Adipocyte (in vitro differentiated cells): Measurements from ENCODE around the gene E4F1.

Experiments
- DNase-seq: peaks from one replicate; pipeline ENCODE4 v3.0.0-alpha.2; 2015; ENCODE audit warnings: low read depth
- H3K27me3 ChIP-seq: replicated peaks from 2 replicates; pipeline ENCODE4 v1.7.0; 2013; ENCODE audit warnings: mild to moderate bottlenecking, low read length, moderate library complexity; ENCODE audit not compliant: control insufficient read depth, insufficient read depth
- H3K36me3 ChIP-seq: 2 replicates; pipeline ENCODE4 v1.7.0; 2013; ENCODE audit warnings: low read length, mild to moderate bottlenecking, moderate library complexity; ENCODE audit not compliant: control insufficient read depth, insufficient read depth, severe bottlenecking
- H3K4me1 ChIP-seq: 2 replicates; pipeline ENCODE4 v1.7.0; 2013; ENCODE audit warnings: mild to moderate bottlenecking, low read length, moderate library complexity; ENCODE audit not compliant: control insufficient read depth, insufficient read depth
- H3K4me3 ChIP-seq: 2 replicates; pipeline ENCODE4 v1.7.0; 2013; ENCODE audit warnings: mild to moderate bottlenecking, low read length, moderate library complexity
- H3K9ac ChIP-seq: 2 replicates; pipeline ENCODE4 v1.7.0; 2013; ENCODE audit warnings: mild to moderate bottlenecking, low read length, moderate library complexity
- H3K9me3 ChIP-seq: 2 replicates; pipeline ENCODE4 v1.7.0; 2013; ENCODE audit warnings: mild to moderate bottlenecking, low read length, moderate library complexity; ENCODE audit not compliant: control insufficient read depth

E4F1 gene

DNA sequence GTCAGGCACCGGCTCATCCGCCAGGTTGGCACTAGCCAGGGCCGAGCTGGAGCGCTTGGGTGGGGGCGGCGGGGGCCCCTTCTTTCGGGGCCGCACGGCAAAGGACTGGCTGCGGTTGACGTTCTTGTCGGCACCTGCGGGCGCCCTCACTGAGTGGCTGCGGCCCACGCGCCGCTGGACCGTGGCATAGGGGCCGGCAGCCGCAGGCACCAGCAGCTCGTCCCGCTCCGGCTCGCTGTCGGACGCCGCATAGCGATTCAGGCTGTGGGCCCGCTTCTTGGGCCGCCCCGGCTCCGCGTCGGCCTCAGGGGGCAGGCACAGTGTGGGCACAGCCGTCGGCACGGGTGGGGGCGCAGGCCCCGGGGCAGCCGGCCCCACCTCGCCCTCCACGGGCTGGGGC is 42.9 kb upstream of the E4F1 start:
- no peaks in the 10 kb centered on the region for H3K4me1 ChIP-seq
- no peaks in the 10 kb centered on the region for H3K27me3 ChIP-seq
- H3K4me3 ChIP-seq, result no peak overlapping the region
- no peak overlapping the region for H3K9ac ChIP-seq
- no peaks in the 10 kb centered on the region for H3K9me3 ChIP-seq
- H3K36me3 ChIP-seq, result peaks cover 13% of the 10 kb centered on the region
- DNase-seq, result no peak

DNA sequence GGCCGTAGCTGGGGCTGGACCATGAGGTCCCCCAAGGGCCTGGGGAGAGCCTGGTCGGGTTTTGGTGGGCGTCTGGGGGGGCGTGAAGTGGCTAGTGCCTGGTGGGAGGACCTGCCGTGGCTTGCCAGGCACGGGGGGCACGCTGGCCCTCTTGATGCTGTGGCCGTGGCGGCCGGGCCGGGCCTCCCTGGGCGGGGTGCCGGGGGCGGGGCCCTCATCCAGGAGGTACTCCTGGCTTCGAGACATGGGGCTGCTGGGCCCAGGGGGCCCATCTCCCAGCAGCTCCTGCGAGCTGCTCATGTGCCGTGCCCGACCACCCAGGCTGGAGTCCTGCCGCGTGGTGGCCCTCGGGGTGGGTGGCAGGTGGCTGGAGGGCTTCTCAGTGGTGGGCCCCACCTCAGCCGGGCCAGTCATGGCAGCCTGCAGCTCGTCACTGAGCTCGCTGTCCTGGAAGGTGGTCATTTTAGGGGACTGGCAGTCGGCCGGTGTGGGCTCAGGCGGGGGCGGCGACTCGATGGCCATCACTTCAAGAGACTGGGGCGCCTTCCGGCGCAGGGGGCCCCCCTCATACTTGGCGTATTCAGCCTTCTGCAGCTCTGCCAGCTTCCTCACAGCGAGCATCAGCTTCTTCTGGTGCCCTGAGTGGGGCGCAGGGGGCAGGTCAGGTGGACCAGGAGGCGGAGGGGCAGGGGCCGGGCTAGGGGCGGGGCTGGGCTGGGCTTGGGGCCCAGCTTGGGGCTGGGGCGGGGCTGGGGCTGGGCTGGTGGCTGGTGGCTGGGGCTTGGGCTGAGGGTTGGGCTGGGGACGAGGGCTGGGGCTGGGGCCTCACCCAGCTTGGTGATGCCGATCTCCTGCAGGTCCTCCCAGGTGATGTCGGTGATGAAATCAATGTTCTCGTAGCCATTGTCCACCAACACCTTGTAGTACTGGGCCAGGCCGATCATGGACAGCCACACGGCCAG is 42.1 kb upstream of the E4F1 start:
- DNase-seq, result no peak
- Histone ChIP-seq H3K4me1 (no peaks in the 10 kb centered on the region), H3K36me3 (peaks cover 5% of the 10 kb centered on the region), H3K4me3 (no peak overlapping the region), H3K9ac (no peak overlapping the region), H3K9me3 (no peaks in the 10 kb centered on the region), H3K27me3 (no peaks in the 10 kb centered on the region)

DNA sequence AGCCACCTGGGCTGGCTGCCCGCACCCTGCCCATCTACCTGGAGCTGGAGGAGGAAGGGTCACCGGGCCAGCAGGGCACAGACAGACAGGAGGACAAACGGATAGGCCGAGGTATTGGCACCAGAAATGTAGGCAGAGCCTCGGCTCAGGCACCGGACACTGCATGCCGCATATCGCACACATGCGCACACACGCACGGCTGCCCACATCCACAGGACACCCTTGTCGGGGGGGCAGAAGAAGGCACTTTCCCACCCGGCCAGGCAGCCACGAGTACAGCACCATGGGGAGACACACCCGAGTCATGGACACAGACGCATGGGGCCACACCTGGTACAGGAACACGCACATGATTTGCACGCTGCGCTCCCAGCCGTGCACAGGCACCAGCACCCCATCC is 41.4 kb upstream of the E4F1 start:
- H3K36me3 ChIP-seq, result peaks cover 3% of the 10 kb centered on the region
- no peaks in the 10 kb centered on the region for H3K27me3 ChIP-seq
- no peaks in the 10 kb centered on the region for H3K9me3 ChIP-seq
- no peak overlapping the region for H3K9ac ChIP-seq
- H3K4me3 ChIP-seq, result no peak overlapping the region
- DNase-seq, result no peak
- H3K4me1 ChIP-seq, result no peaks in the 10 kb centered on the region

DNA sequence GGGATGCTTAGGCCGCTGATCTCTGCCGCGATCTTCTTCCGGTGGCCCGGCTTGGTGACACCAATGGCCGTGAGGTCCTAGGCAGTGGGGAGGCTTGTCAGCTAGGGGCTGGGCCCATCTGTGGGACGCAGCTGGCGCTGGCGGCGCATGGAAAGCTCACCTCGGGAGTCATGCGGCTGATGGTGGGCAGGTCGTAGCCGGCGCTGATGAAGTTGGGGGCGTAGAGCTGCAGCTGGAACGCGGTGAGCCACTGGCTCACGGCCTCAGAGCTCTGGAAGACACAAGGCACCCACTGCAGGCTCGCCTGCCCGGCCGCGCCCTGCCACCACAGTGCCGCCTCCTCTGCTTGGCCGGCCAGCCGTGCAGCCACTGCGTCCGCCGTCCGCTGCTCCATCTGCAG is 39.7 kb upstream of the E4F1 start:
- no peaks in the 10 kb centered on the region for H3K27me3 ChIP-seq
- H3K4me1 ChIP-seq, result no peaks in the 10 kb centered on the region
- H3K9me3 ChIP-seq, result no peaks in the 10 kb centered on the region
- H3K9ac ChIP-seq, result no peak overlapping the region
- H3K4me3 ChIP-seq, result no peak overlapping the region
- no peaks in the 10 kb centered on the region for H3K36me3 ChIP-seq
- no peak for DNase-seq

DNA sequence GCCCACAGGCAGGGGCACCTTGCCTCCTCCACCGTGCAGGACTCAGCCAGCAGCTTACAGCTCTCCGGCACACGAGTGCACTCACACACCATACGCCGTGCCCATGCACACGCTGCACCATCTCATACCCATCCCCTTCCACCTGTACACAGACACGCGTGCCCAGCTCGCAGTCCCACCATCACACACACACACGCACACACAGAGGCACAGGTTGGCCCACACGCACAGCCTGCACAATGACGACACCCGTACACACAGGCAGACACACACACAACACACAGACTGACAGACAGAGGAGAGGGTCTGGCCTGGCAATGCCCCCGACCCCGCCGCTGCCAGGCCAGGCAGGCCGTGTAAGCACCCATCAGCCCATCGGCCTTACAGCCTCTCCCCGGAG is 39.0 kb upstream of the E4F1 start:
- no peak overlapping the region for H3K9ac ChIP-seq
- no peak overlapping the region for H3K4me3 ChIP-seq

DNA sequence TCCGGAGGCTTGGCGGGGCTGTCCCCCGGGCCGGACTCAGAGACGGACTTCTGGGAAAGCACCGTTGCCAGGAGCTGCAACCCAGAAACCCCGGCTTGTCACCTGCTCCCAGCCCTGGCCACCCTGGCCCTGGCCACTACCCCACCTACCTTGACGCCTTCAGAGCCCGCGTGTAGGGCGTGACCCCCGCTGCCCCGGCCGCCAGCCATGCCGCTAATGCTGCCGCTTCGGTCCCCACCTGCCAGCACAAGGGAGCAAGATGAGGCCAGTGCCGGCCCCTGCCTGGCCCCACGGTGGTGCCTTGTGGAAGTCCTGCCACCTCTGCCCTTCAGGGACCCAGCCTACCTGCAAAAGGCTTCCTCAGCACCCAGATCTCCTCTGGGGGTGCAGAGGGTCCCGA is 38.4 kb upstream of the E4F1 start:
- no peak overlapping the region for H3K4me3 ChIP-seq
- DNase-seq, result no peak
- H3K27me3 ChIP-seq, result no peaks in the 10 kb centered on the region
- no peaks in the 10 kb centered on the region for H3K9me3 ChIP-seq
- no peaks in the 10 kb centered on the region for H3K36me3 ChIP-seq
- no peaks in the 10 kb centered on the region for H3K4me1 ChIP-seq
- H3K9ac ChIP-seq, result no peak overlapping the region

More for the DNA sequence above, 39.0 kb upstream of the E4F1 start:
- no peaks in the 10 kb centered on the region for H3K4me1 ChIP-seq
- H3K27me3 ChIP-seq, result no peaks in the 10 kb centered on the region
- H3K36me3 ChIP-seq, result no peaks in the 10 kb centered on the region
- H3K9me3 ChIP-seq, result no peaks in the 10 kb centered on the region
- no peak for DNase-seq

DNA sequence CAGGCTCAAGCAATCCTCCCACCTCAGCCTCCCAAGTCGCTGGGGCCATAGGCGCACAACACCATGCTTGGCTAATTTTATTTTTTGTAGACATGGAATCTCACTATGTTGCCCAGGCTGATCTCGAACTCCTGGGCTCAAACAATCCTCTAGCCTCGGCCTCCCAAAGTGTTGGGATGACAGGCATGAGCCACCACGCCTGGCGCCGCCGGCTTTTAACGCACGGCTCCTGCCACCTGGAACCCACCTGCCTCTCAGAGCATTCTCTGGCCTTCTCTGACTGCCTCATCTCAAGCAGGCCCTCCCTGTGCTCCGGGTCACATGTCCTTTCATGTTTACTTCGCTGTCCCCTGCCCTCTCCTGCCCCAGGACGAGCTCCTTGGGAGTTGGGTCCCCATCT is 37.3 kb upstream of the E4F1 start:
- H3K9ac ChIP-seq, result no peak overlapping the region
- H3K36me3 ChIP-seq, result no peaks in the 10 kb centered on the region
- DNase-seq, result no peak
- no peaks in the 10 kb centered on the region for H3K9me3 ChIP-seq
- no peaks in the 10 kb centered on the region for H3K4me1 ChIP-seq
- H3K27me3 ChIP-seq, result no peaks in the 10 kb centered on the region
- no peak overlapping the region for H3K4me3 ChIP-seq

DNA sequence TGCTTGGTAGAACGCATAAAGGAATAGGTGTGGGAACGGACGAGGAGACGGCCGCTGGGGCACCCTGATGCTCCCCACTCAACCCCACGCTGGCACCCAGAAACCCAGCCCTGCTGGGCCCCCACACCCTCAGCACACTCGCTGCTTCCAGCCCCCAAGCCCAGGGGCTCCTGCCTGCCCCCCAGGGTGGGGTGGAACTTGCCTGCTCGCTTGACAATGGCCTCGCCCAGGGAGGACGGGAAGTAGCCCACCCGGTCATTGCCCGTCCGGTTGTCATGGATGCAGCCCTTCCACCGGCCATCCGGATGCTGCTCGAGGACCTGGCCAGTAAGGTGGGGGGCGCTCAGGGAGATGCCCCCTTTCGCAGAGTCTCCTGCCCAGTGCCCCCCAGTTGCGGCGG is 36.9 kb upstream of the E4F1 start:
- no peak overlapping the region for H3K9ac ChIP-seq
- H3K9me3 ChIP-seq, result no peaks in the 10 kb centered on the region
- H3K27me3 ChIP-seq, result peaks cover under 1% of the 10 kb centered on the region
- H3K36me3 ChIP-seq, result no peaks in the 10 kb centered on the region
- no peaks in the 10 kb centered on the region for H3K4me1 ChIP-seq
- no peak for DNase-seq
- H3K4me3 ChIP-seq, result no peak overlapping the region

DNA sequence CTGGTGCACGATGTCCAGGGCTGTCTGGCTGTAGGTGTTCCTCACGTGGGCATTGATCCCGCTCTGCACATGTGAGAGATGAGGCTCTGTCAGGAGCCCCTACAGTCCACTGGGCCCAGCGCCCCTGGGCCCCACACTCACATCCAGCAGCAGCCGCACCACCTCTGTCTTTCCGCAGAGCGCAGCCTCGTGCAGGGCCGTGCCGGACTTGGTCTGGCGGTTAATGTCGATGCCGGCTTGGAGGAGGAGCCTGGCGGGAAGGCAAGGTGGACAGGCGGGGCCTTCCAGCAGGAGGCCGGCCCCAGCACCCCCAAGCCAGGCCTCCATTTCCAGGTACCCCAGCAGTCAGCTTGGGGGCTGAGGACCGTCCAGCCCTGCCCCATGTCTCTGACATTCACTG is 36.2 kb upstream of the E4F1 start:
- Histone ChIP-seq H3K9ac (no peak overlapping the region), H3K27me3 (peaks cover 3% of the 10 kb centered on the region), H3K36me3 (no peaks in the 10 kb centered on the region), H3K9me3 (no peaks in the 10 kb centered on the region), H3K4me3 (no peak overlapping the region), H3K4me1 (no peaks in the 10 kb centered on the region)
- DNase-seq, result no peak

DNA sequence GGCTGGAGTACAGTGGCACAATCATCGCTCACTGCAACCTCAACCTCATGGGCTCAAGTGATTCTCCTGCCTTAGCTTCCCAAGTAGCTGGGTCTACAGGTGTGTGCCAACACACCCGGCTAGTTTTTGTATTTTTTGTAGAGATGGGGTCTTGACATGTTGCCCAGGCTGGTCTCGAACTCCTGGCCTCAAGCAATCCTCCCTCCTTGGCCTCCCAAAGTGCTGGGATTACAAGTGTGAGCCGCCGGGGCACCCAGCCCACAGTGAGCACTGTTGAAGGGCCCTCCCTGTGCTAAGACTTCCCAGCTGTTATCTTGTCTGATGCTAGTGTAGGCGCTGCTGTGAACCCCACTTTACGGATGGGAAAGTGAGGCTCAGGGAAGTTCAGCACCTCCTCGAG is 35.0 kb upstream of the E4F1 start:
- no peak for DNase-seq
- no peaks in the 10 kb centered on the region for H3K4me1 ChIP-seq

DNA sequence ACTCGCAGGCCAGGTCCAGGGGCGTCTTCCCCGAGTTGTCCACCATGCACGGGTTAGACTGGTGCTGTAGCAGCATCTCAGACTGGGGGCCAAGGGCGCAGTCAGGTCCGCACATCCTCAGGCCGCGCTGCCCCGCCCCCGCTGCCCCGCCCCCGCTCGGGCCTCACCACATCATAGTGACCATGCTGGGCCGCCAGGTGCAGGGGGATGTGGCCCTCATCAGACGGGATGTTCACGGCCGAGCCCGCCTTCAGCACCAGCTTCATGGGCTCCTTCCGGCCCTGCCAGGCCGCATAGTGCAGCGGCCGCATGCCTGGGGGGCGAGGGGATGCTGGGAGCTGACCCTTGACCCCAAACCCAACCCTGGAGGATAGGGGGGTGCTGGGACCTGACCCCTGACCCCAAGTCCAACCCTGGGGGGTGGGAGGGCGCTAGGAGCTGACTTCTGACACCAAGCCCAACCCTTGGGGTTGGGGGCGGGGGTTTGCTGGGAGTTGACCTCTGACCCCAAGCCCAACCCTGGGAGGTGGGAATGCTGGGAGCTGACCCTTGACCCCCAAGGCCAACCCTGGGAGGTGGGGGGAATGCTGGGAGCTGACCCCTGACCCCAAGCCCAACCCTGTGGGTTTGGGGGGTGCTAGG is 34.0 kb upstream of the E4F1 start:
- Histone ChIP-seq H3K9me3 (no peaks in the 10 kb centered on the region), H3K27me3 (peaks cover 15% of the 10 kb centered on the region), H3K36me3 (no peaks in the 10 kb centered on the region), H3K4me3 (no peak overlapping the region), H3K4me1 (no peaks in the 10 kb centered on the region), H3K9ac (no peak overlapping the region)
- no peak for DNase-seq

More for the DNA sequence above, 35.0 kb upstream of the E4F1 start:
- Histone ChIP-seq H3K27me3 (peaks cover 6% of the 10 kb centered on the region), H3K36me3 (no peaks in the 10 kb centered on the region), H3K9me3 (no peaks in the 10 kb centered on the region), H3K4me3 (no peak overlapping the region), H3K9ac (no peak overlapping the region)
